Gastrocnemius medialis (tissue), 4 donors: Measurements from ENCODE around the gene TDRD12.

Experiments
- POLR2A ChIP-seq, 2 donors: fragments of 450-650 bp; IDR thresholded peaks; one replicate each; pipeline ENCODE4 v1.6.1; 2017; ENCODE audit warnings: antibody characterized with exemption in 2 of 2, mild to moderate bottlenecking in 2 of 2, moderate library complexity in 2 of 2
- TF ChIP-seq, protein P1 (sequence below), 5 experiments: fragments of 450-650 bp in 3 of 5; fragments of 200-600 bp in 2 of 5; sonication (generic) in 2 of 5; IDR thresholded peaks in 4 of 5; conservative IDR thresholded peaks in 1 of 5; 1 replicate in 4 of 5; 2 replicates in 1 of 5; pipeline ENCODE4 v1.5.1; 2016 to 2019; ENCODE audit warnings: antibody characterized with exemption in 5 of 5, mild to moderate bottlenecking in 3 of 5, moderate library complexity in 3 of 5

DNA sequence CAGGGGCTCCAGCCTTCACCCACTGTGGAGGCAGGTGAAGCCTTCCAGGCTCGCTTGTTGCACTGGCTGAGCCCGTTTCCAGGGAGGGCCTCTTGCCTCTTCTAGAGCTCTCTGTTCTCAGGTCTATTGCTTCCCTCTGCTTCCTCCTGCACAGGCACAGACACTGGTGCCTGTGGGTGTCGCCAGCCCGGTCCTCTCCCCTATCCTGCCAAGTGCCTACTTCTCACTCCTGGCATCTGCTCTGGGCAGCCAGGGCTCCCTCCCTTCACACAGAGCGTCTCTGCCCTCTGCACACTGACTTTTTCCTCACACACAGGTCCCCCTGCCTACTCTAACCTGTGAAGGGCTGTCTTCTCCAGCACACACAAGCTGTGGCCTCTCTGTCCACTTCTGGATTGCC lies 89.7 kb downstream of the TDRD12 start:
- TF ChIP-seq, protein P1, sequence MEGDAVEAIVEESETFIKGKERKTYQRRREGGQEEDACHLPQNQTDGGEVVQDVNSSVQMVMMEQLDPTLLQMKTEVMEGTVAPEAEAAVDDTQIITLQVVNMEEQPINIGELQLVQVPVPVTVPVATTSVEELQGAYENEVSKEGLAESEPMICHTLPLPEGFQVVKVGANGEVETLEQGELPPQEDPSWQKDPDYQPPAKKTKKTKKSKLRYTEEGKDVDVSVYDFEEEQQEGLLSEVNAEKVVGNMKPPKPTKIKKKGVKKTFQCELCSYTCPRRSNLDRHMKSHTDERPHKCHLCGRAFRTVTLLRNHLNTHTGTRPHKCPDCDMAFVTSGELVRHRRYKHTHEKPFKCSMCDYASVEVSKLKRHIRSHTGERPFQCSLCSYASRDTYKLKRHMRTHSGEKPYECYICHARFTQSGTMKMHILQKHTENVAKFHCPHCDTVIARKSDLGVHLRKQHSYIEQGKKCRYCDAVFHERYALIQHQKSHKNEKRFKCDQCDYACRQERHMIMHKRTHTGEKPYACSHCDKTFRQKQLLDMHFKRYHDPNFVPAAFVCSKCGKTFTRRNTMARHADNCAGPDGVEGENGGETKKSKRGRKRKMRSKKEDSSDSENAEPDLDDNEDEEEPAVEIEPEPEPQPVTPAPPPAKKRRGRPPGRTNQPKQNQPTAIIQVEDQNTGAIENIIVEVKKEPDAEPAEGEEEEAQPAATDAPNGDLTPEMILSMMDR (IDR thresholded peaks at IDR 0.05 in 4 of 5, conservative IDR thresholded peaks at IDR 0.05 in 1 of 5): no peak
- no peak for TF ChIP-seq POLR2A (IDR thresholded peaks at IDR 0.05)
